NCI-H510A treated with DMSO at 0.1 percent for 48 hours (cell line): ENCODE data around the gene CDC123.
A peak's percentile ranks its signal among the peaks of the same experiment; 100 is the strongest.
"Not testable (repeated sequence)": the region's sequence is repeated elsewhere in the genome, so short reads cannot be mapped to it uniquely, and the experiment has no call there.

ENCODE experiments used
- DNase-seq: peaks from one replicate; lab custom pipeline; 2025; lab: John Stamatoyannopoulos, UW

Gene CDC123, protein sequence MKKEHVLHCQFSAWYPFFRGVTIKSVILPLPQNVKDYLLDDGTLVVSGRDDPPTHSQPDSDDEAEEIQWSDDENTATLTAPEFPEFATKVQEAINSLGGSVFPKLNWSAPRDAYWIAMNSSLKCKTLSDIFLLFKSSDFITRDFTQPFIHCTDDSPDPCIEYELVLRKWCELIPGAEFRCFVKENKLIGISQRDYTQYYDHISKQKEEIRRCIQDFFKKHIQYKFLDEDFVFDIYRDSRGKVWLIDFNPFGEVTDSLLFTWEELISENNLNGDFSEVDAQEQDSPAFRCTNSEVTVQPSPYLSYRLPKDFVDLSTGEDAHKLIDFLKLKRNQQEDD

DNA sequence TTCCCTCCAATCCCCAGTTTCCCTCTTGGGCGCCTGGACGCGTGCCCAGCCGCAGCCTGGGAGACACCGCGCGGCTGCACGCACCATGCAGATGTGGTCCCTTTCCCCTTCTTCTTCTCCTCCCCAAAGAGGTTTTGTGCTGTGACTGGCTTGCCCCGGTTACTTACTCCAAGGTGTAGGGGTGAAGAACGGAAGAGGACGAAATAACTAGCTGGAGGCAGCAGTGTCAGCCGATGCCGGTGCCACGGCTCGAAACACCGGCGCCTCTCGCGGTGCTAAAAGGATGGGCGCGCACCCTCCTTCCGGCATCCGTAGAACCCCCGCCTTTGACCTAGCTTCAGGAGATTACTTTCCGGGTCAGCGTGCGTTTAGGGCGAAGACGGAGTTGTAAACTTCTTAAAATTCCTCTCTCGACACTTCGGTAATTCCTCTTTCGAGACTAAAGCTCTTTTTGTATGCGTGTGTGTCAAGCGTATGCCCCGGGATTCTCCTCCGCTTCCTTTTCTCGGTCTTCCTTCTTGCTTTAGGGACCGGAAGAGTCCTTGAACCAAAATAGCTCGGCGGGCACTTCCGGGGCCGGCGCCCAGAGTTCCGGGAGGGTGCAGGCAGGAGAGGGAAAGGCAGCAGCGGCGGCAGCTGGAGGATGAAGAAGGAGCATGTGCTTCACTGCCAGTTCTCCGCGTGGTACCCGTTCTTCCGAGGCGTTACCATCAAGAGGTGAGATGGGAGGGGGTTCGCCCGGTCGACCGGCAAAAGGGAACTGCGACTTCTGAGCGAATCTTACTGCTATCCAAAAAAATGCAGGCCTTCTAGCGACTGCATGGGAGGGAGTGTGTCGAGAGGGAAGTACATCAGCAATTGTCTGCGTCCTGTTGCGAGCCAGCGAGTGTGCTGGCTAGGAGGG lies at the start of gene CDC123, which contains the start of gene NUDT5:
Gene CDC123, plus strand, starts transcription at position 586 of the 904 bp plus-strand sequence. Its CDS starts 58 bp downstream, at position 644.
Gene NUDT5, minus strand, starts transcription at position 289 of the 904 bp plus-strand sequence. CDS start 9,600 bp downstream, outside the sequence.
- peak; percentile 85 for DNase-seq

DNA sequence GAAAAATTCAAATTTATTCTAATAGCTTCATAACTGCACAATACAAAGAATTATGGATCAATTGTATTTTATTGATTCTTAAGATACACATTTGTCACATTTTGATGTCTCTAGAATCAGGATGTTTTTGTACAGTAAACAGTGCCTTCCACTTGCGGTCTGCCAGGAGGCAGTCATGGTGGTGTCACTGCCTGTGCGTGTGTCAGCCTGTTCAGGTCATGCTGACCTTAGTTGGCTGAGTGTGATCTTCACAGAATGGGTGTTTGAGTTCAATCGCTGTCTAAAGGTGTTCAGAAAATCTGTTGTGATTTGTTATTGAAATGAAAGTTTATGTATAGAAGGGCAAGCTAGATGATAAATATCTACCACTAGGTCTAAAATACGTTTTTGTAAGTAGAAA lies 45.8 kb upstream of the CDC123 start:
- no peak for DNase-seq

DNA sequence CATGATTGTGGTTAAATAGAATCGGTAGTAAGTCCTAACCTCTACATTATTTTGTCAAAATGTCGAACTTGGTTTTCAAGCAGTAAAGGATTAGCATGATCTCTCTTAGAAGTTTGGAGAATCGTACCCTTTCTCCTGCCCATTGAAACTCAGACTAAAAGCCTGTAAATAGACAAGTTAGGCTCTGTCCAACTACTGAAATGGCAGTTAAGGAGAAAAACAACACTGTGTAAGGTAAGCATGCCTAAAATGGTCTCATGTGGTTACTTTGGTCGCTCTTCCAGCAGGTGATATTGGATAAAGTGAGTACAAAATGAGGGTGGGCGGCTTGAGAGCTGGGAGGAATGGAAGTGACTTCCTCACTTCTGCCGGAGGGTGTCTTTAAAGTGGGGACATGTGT lies 41.5 kb upstream of the CDC123 start:
- DNase-seq: no peak

DNA sequence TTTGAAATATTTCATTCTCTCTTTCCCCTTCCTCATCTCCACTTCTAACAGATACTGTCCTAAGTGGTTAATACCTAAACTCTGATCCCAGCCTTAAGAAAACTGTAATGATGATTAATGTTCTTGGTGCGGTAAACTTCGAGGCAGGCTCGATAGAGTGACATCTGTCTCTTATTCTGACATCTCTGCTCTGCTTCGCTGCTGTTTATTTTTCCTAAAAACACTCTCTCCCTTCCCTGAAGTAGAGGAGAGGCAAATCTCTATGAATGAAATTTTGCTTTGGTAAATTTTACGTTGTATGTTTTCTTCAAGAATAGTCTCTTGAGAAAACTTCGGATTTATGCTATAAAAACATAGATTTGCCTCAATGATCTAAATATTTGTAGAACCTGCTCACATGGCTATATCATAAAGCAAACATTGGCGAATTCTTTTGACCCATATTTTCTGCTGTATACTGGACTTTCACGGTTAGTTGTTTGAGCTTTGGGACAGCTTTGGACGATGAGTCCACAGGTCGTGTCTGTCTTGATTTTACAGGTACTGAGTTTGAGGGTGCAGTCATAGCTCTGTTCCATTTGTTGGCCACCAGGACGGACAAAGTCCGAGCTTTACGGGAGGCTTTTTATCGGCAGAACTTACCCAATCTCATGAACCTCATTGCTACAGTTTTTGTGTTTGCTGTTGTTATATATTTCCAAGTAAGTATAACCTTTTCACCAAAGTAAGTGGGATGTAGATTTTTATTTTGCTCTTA lies 39.4 kb upstream of the CDC123 start:
- DNase-seq: no peak

DNA sequence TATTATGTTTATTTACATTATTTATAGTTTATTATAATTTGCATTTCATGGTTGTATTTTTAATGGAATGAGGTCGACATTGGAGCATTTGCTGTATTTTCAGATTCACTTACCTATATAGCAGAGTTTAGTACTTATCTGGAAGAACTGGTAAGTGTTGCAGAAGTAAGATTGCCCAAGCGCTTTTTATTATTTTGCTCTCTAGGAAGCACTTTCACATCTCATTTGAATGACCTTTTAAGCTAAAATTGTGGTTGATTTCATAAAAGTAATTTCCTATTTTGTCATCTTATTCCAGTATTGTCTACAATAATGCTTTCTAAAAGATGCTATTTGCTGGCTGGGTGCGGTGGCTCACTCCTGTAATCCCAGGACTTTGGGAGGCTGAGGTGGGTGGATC lies 37.9 kb upstream of the CDC123 start:
- no peak for DNase-seq

DNA sequence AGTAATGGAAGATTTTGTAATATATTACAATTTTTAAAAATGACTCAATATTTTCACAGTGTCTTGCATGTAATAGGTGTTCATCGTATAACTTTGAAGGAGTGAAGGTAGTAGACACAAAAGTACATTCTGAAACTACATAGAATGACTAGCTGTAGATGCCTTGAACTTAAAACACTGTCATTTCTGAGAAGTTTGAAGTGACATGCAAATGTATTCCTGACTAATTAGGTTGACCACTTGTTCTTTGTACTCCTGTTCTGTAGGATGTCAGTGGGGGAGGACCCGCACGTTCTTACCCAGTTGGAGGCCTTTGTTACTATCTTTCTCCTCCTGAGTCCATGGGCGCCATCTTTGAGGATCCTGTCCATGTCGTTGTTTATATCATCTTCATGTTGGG lies 35.3 kb upstream of the CDC123 start:
- DNase-seq: no peak

DNA sequence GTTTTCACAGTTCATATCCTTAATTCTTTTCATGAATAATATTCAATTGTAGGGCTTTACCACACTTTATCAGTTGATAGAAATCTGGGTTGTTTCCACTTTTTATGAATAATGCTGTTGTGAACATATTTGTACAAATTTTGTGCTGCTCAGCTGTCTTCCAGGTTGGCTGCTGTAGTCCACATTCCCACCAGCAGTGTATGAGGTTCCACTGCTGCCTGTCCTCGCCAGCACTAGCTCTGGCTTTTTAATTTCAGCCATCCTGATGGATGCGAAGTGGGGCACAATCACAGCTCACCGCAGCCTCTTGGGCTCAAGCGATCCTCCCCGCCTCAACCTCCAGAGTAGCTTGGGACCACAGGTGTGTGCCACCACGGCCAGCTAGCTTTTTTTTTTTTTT lies 33.1 kb upstream of the CDC123 start:
- DNase-seq: no peak

DNA sequence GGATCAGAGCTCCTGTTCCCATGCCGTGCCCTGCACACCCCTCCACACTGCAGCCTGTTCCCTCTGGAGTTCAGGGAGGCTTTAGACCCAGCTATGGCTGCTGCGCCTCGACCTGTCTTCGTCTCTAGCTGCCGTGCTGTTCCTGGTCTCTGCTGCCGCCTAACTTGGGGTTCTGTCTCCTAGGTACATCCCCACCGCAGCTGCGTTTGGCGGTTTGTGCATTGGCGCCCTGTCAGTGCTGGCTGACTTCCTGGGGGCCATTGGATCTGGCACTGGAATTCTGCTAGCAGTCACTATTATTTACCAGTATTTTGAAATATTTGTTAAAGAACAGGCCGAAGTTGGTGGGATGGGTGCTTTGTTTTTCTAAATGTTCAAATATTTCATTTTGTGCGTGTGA lies 31.9 kb upstream of the CDC123 start:
- DNase-seq: no peak

DNA sequence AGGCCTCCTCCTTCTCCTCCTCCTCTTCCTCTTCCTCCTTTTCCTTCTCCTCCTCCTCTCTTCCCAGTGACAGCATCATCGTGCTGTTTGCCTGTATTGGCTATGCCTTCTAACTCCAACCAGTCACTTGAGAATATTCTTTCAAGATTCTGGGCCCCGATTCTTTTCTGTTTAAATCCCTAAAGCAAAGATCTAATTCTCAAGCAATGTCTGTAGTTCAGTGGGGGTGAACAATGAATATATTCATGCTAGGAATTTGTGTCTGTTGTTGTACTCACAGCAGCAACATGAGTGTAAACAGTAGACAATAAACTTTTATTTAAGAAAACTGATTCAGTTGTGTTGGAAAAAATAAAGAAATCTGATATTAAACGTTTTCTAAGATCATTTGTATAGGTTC lies 31.0 kb upstream of the CDC123 start:
- no peak for DNase-seq

DNA sequence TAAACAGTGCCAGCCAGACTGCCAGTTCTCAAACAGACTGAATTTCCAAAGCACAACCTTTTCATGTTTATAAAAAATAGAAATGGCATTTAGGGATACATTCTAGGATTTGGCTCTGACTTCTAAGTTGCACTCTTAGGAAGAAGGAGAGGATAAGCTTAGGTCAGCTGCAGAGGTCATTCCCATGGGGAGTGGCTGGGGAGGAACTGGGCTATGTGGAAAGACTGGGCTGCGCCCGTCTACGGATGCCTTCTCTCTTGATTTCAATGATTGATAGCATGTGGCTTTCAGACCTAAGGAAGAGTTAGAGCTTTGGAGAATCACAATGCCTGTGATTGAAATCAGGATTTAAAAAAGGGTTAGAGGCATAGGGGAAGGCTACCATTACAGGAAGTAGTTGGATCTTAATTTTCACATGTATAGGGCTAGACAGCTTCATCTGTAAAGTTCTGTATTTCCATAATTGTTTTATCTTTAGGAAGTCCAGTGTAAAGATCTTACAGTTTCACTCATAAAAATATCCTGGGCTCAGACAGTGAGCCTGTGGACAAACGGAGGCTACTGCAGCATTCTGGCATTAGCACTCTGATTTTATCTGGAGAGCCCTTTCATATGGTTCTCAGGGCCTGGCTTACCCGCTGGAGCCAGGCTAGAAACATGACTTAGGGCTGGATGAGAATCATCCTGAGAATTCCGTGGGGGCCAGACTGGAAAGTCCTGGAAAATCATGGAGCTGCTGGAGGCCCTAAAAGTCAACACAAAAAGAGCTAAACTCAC lies 29.8 kb upstream of the CDC123 start:
- DNase-seq: no peak

DNA sequence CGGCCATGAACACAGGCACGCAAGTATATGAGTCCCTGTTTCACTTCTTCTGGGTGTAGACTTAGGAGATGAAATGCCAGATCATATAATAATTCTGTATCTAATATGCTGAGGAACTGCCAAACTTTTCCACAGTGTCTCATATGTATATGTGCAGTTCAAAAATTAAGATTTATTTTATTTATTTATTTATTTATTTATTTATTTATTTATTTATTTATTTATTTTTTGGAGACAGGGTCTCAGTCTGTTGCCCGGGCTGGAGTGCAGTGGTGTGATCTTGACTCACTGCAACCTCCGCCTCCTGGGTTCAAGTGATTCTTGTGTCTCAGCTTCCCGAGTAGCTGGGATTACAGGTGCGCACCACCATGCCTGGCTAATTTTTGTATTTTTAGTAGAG lies 24.5 kb upstream of the CDC123 start:
- not testable (repeated sequence) for DNase-seq

DNA sequence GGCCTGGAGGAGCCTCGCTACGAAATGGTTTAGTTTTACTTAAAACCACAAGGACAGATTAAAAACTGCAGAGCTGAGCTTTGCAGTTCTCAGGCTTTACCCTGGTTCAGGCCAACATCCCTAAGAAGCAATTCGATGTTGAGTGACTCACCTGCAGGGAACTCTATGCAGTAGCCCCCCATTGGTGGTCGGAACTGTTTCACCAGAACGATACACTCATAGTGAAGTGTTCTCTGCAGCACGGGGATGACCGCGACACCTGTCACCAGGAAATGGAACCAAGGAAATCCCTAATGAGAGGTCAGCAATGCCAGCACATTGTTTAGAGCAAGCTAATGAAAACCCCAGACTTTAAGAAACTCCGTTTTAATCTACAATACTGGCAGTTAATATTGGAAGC lies 18.3 kb upstream of the CDC123 start:
- DNase-seq: no peak

DNA sequence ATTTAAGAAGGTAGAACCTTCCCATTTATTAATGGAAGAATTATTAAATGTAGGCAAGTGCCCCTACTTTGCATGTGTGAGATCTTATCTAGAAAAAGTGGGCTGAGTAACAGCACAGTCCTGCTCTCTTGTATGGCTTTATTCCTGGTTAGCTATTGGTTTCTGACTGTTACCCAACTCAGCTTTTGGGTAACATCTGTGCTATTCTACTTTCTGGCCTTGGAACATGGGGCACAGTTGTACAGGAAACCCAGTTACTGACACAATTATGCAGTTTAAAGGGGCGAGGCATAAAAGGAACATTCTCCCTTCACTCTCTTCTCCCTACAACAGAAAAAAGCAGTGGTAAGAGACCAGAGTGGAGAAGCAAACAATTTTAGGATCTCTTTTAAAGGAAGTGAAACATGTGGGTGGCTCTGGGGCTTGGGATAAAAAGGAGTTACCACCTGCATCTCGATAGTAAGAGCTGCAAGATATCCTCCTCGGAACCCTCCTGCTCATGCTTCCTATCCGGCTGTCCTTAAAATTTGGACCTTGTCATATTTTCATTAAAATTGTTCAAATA lies 16.3 kb upstream of the CDC123 start:
- no peak for DNase-seq

DNA sequence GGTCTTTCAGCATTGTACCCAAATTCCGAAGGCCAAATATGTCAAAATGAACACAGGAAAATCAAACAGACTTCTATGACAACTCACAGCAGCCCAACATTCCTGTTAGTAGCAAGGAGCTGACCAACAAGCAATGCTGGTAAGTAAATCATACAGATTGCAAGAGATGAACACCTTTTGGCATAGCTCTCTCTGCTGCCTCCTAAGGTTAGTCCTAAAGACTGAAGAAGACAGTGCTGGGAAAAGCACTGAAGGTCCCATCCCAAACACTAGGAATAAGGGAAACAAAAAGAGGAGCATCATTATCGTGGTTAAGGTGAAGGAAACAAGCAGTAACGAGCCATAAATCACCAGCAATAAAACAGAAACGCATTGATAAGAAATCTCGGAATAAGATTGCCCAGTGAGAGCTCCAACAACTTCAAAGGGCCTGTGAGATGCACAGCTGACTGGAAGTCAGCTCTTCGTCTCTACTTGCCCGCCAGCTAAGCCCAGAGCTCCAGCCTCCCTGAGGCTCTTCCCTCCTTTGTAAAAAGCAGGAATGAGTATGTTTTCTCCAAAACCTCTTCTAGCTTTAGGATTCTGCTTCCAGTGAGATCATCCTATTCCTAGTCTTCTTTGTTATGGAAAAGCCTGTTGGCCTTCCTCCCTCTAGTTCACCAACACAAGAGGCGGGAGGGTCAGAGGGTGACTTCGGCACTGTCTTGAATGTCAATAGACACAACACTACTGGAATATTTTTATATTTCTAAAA lies 15.6 kb upstream of the CDC123 start:
- DNase-seq: no peak

DNA sequence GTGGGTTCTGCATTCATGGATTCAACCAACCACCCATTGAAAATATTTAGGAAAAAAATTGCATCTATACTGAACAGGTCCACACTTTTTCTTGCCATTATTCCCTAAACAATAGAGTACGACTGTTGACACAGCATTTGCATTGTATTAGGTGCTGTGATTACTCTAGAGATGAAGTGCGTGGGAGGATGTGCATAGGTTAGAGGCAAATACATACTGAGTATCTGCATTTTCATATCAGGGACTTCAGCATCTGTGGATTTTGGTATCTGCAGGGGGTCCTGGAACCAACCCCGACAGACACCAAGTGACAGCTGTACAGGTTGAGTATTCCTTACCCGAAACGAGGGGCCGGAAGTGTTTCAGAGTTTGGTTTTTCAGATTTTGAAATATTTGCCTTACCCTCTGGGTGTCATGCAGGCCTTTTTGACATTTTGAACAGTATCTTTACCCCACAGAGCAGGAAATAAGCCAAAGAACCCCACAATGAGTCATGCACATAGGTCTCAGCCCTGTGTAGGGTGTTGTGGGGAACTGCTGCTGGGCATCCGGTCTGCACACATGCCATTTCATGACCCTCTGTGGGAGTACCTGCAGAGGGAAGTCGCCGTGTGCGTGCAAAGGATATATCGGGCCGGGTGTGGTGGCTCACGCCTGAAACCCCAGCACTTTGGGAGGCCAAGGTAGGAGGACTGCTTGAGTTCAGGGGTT lies 14.8 kb upstream of the CDC123 start:
- DNase-seq: no peak

DNA sequence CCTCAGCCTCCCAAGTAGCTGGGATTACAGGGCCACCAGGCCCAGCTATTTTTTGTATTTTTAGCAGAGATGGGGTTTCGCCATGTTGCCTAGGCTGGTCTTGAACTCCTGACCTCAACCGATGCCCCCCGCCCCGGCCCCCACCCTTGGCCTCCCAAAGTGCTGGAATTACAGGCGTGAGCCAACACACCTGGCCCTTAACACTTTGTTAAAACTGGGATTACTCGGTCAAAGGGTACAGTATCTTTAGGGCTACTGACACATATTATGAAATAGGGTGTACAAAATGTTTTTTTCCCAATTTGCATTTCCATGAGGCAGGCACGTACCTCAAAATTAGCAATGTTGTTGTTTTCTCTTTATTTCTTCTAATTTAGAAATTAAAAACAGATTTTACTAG lies 11.8 kb upstream of the CDC123 start:
- DNase-seq: no peak

DNA sequence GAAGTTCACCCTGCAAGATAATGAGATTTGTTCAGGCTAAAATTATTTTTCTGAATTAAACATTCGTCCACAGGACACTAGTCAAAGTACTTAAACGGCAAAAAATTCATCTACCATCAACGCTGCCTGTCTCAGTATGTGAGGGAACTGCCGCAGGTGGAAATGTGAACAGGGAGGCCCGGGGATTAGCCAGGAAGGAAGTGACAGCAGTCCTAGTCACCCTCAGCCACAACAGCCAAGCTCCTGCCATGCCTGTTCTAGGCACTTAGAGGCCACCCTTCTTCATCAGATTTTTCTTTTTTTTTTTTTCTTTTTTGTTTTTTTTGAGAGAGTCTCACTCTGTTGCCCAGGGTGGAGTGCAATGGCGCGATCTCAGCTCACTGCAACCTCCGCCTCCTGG lies 9.7 kb upstream of the CDC123 start:
- no peak for DNase-seq

DNA sequence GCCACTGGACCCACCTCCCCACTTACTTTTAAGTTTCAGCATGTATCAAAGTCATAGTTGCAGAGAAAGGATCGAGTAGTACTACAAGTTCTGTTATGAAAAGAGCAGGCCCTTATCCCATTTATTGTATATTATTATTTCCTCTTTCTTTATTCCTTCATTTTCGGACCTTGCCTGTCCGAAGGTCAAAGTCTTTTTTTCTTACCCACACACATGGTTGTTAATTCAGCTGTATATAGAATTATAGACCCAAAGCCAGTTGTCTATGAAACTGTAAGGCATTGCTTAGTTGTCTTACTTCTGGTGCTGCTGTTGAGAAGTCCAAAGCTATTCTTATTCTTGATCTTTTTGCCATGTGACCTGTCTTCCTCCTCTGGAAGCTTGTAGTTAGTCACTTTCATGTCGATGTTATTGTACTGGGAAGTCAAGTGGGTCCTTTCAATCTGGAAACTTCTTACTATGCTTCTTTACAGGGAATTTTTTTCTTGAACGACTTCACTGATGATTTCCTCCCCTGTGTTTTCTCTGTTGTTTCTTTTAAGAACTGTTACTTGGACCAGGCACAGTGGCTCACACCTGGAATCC lies 8.6 kb upstream of the CDC123 start:
- DNase-seq: no peak

DNA sequence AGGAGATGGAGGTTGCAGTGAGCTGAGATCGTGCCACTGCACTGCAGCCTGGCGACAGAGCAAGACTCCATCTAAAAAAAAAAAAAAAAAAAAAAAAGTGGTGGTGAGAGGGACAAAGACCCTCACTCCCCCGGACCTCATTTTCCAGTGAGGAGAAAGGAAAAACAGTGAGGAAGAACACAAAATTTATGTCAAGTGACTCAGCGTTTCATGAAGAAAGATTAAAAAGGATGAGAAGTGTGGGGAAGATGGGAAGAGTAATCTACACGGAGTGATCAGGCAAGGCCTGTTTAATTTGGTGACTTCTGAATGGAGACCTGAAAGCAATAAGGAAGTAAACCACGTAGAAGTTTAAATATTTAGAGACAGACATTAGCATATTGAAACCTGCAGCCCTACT lies 7.3 kb upstream of the CDC123 start:
- no peak for DNase-seq

DNA sequence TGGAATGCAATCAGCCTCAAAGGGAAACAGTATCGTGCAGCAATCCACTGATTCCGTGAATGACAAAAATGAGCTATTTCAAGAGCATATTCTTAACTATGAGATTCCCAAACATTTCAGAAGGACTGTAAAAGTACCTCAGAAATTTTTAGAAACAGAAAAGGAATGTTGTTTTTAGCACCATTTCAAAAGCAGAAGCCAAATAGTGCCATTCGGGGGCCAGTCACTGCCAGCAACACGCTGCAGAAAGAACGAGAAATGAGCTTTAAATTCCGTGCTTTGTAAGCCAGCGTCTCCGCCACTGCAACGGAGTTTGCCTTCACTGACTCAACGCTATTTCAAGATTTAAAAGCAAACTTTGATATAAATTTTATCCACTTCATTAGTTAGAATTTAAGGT lies 6.6 kb upstream of the CDC123 start:
- no peak for DNase-seq
